Measurements from ENCODE around the gene USP22.
"Not testable (repeated sequence)": the region's sequence is repeated elsewhere in the genome, so short reads cannot be mapped to it uniquely, and the experiment has no call there.

USP22 gene

GRCh38 chr17:21042458-21043295 lies at the start of gene USP22:
USP22 (minus strand) TSS chr17:21043011; CDS start chr17:21042835, 176 bp downstream.
- in situ Hi-C loops (cut with HindIII; ENCODE audit: low sequenced_read_pairs) = no loop called here

GRCh38 chr17:21090902-21091618 lies 48.2 kb upstream of the USP22 start:
- in situ Hi-C loops (cut with HindIII; ENCODE audit: low sequenced_read_pairs) = no loop called here

- in situ Hi-C loops (cut with HindIII; ENCODE audit: low sequenced_read_pairs) = no loop called here
Measured at GRCh38 chr17:21089933-21090901, 47.4 kb upstream of the USP22 start.

- in situ Hi-C loops (cut with HindIII; ENCODE audit: low sequenced_read_pairs) = no loop called here
Measured at GRCh38 chr17:21089145-21089544, 46.3 kb upstream of the USP22 start.

GRCh38 chr17:21085707-21086106 lies 42.9 kb upstream of the USP22 start:
- in situ Hi-C loops (cut with HindIII; ENCODE audit: low sequenced_read_pairs) = no loop called here

- in situ Hi-C loops (cut with HindIII; ENCODE audit: low sequenced_read_pairs) = not testable (repeated sequence)
Measured at GRCh38 chr17:21085280-21085679, 42.5 kb upstream of the USP22 start.

- in situ Hi-C loops (cut with HindIII; ENCODE audit: low sequenced_read_pairs) = no loop called here
Measured at GRCh38 chr17:21082001-21082436, 39.2 kb upstream of the USP22 start.

- in situ Hi-C loops (cut with HindIII; ENCODE audit: low sequenced_read_pairs) = no loop called here
Measured at GRCh38 chr17:21079196-21079595, 36.4 kb upstream of the USP22 start.

GRCh38 chr17:21078016-21078780 lies 35.4 kb upstream of the USP22 start:
- in situ Hi-C loops (cut with HindIII; ENCODE audit: low sequenced_read_pairs) = no loop called here

- in situ Hi-C loops (cut with HindIII; ENCODE audit: low sequenced_read_pairs) = no loop called here
Measured at GRCh38 chr17:21077281-21077680, 34.5 kb upstream of the USP22 start.

- in situ Hi-C loops (cut with HindIII; ENCODE audit: low sequenced_read_pairs) = no loop called here
Measured at GRCh38 chr17:21076242-21076641, 33.4 kb upstream of the USP22 start.

GRCh38 chr17:21075739-21076085 lies 32.9 kb upstream of the USP22 start:
- in situ Hi-C loops (cut with HindIII; ENCODE audit: low sequenced_read_pairs) = no loop called here

GRCh38 chr17:21072745-21073197 lies 30.0 kb upstream of the USP22 start:
- in situ Hi-C loops (cut with HindIII; ENCODE audit: low sequenced_read_pairs) = no loop called here

- in situ Hi-C loops (cut with HindIII; ENCODE audit: low sequenced_read_pairs) = no loop called here
Measured at GRCh38 chr17:21066394-21066793, 23.6 kb upstream of the USP22 start.

GRCh38 chr17:21061971-21062526 lies 19.2 kb upstream of the USP22 start:
- in situ Hi-C loops (cut with HindIII; ENCODE audit: low sequenced_read_pairs) = no loop called here

- in situ Hi-C loops (cut with HindIII; ENCODE audit: low sequenced_read_pairs) = no loop called here
Measured at GRCh38 chr17:21061158-21061835, 18.5 kb upstream of the USP22 start.

GRCh38 chr17:21059761-21060160 lies 16.9 kb upstream of the USP22 start:
- in situ Hi-C loops (cut with HindIII; ENCODE audit: low sequenced_read_pairs) = no loop called here

- in situ Hi-C loops (cut with HindIII; ENCODE audit: low sequenced_read_pairs) = no loop called here
Measured at GRCh38 chr17:21058098-21058893, 15.5 kb upstream of the USP22 start.
